ENCODE results near the gene BCL7C. TPM values are rescaled to one million over a fixed set of nuclear protein-coding genes. Genes with fewer than 3 reads are reported as not detected.

The BCL7C gene
- total and polyA plus RNA-seq, 2 of the 13 experiments (the other 11 are each of a cell fraction or from before 2014, with no cell fraction given) = 17.7 to 33.8 TPM

DNA sequence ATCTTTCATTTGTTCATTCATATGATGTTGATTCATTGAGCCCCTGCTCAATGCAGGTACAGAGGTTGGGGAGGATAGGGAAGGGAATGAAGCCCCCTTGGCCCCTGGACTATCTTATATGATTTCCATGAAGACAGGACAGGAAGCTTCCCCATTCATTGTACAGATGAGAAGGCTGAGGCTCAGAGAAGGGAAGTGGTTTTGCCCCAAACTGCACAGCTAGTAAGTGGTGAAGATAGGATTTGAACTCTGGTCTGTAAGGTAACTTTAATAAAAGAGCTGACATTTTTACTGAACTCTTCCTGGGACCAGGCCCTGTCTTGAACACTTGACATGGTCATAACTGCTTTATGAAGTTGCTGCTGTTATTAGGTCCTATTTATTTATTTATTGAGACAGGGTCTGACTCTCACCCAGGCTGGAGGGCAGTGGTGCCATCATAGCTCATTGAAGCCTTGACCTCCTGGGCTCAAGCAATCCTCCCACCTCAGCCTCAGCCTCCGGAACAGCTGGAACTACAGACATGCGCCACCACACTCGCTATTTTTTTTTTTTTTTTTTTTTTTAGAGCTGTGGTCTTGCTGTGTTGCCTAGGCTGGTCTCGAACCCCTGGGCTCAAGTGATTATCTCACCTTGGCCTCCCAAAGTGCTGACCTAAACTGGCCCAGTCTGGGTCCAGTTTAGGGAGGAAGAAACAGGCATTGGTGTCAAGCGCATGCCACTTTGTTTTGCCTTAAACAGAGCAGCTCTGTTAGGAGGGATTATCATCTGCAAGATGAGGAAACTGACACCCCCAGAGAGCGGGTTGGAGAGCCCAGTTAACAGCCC is 7.5 kb upstream of the BCL7C start (continued):
- TF ChIP-seq, protein P1, sequence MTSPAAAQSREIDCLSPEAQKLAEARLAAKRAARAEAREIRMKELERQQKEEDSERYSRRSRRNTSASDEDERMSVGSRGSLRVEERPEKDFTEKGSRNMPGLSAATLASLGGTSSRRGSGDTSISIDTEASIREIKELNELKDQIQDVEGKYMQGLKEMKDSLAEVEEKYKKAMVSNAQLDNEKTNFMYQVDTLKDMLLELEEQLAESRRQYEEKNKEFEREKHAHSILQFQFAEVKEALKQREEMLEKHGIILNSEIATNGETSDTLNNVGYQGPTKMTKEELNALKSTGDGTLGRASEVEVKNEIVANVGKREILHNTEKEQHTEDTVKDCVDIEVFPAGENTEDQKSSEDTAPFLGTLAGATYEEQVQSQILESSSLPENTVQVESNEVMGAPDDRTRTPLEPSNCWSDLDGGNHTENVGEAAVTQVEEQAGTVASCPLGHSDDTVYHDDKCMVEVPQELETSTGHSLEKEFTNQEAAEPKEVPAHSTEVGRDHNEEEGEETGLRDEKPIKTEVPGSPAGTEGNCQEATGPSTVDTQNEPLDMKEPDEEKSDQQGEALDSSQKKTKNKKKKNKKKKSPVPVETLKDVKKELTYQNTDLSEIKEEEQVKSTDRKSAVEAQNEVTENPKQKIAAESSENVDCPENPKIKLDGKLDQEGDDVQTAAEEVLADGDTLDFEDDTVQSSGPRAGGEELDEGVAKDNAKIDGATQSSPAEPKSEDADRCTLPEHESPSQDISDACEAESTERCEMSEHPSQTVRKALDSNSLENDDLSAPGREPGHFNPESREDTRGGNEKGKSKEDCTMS (CRISPR knock-in tag; conservative IDR thresholded peaks at IDR 0.05) = no peak
- TF ChIP-seq, protein P2, sequence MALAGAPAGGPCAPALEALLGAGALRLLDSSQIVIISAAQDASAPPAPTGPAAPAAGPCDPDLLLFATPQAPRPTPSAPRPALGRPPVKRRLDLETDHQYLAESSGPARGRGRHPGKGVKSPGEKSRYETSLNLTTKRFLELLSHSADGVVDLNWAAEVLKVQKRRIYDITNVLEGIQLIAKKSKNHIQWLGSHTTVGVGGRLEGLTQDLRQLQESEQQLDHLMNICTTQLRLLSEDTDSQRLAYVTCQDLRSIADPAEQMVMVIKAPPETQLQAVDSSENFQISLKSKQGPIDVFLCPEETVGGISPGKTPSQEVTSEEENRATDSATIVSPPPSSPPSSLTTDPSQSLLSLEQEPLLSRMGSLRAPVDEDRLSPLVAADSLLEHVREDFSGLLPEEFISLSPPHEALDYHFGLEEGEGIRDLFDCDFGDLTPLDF (CRISPR knock-in tag; IDR thresholded peaks at IDR 0.05) = 0 out of 2 replicates have a peak, but pooled peaks have one; percentile 10
- peak; percentile 9; the same call in 1 of the 2 replicates for TF ChIP-seq ZNF205 (CRISPR knock-in tag; IDR thresholded peaks at IDR 0.05)
- TF ChIP-seq GLI4 (CRISPR knock-in tag; IDR thresholded peaks at IDR 0.05; ENCODE audit: borderline replicate concordance) = 0 out of 2 replicates have a peak, but pooled peaks have one; percentile 43
- TF ChIP-seq ZNF136 (CRISPR knock-in tag; IDR thresholded peaks at IDR 0.05; ENCODE audit: low read depth) = no peak
- TF ChIP-seq, protein P3, sequence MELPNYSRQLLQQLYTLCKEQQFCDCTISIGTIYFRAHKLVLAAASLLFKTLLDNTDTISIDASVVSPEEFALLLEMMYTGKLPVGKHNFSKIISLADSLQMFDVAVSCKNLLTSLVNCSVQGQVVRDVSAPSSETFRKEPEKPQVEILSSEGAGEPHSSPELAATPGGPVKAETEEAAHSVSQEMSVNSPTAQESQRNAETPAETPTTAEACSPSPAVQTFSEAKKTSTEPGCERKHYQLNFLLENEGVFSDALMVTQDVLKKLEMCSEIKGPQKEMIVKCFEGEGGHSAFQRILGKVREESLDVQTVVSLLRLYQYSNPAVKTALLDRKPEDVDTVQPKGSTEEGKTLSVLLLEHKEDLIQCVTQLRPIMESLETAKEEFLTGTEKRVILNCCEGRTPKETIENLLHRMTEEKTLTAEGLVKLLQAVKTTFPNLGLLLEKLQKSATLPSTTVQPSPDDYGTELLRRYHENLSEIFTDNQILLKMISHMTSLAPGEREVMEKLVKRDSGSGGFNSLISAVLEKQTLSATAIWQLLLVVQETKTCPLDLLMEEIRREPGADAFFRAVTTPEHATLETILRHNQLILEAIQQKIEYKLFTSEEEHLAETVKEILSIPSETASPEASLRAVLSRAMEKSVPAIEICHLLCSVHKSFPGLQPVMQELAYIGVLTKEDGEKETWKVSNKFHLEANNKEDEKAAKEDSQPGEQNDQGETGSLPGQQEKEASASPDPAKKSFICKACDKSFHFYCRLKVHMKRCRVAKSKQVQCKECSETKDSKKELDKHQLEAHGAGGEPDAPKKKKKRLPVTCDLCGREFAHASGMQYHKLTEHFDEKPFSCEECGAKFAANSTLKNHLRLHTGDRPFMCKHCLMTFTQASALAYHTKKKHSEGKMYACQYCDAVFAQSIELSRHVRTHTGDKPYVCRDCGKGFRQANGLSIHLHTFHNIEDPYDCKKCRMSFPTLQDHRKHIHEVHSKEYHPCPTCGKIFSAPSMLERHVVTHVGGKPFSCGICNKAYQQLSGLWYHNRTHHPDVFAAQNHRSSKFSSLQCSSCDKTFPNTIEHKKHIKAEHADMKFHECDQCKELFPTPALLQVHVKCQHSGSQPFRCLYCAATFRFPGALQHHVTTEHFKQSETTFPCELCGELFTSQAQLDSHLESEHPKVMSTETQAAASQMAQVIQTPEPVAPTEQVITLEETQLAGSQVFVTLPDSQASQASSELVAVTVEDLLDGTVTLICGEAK (IDR thresholded peaks at IDR 0.05) = no peak
- TF ChIP-seq, protein P3 (CRISPR knock-in tag; IDR thresholded peaks at IDR 0.05) = no peak
- TF ChIP-seq ZSCAN25 (CRISPR knock-in tag; IDR thresholded peaks at IDR 0.05) = no peak
- TF ChIP-seq KDM2A (CRISPR knock-in tag; IDR thresholded peaks at IDR 0.05; ENCODE audit: borderline replicate concordance, low read depth) = peak; percentile 57; the same call in 1 of the 2 replicates
- 0 out of 2 replicates have a peak, but pooled peaks have one; percentile 12 for TF ChIP-seq RXRA (CRISPR knock-in tag; IDR thresholded peaks at IDR 0.05)
- TF ChIP-seq FLYWCH1 (CRISPR knock-in tag; IDR thresholded peaks at IDR 0.05) = no peak
- TF ChIP-seq, protein P4, sequence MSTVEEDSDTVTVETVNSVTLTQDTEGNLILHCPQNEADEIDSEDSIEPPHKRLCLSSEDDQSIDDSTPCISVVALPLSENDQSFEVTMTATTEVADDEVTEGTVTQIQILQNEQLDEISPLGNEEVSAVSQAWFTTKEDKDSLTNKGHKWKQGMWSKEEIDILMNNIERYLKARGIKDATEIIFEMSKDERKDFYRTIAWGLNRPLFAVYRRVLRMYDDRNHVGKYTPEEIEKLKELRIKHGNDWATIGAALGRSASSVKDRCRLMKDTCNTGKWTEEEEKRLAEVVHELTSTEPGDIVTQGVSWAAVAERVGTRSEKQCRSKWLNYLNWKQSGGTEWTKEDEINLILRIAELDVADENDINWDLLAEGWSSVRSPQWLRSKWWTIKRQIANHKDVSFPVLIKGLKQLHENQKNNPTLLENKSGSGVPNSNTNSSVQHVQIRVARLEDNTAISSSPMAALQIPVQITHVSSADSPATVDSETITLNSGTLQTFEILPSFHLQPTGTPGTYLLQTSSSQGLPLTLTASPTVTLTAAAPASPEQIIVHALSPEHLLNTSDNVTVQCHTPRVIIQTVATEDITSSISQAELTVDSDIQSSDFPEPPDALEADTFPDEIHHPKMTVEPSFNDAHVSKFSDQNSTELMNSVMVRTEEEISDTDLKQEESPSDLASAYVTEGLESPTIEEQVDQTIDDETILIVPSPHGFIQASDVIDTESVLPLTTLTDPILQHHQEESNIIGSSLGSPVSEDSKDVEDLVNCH (CRISPR knock-in tag; IDR thresholded peaks at IDR 0.05) = no peak
- no peak for TF ChIP-seq ZNF354B (CRISPR knock-in tag; IDR thresholded peaks at IDR 0.05)

All from HepG2 (cell line).